Measurements from ENCODE around the gene DARS1.

- no peak for TF ChIP-seq CTCF (IDR thresholded peaks at IDR 0.05; ENCODE audit: insufficient read depth, low read length, poor library complexity, severe bottlenecking)
- no peak for TF ChIP-seq EZH2phosphoT487 (conservative IDR thresholded peaks at IDR 0.05; ENCODE audit: low read length)
Measured at GRCh38 chr2:135909976-135910375, 75.5 kb downstream of the DARS1 start.

Measured in SU-DHL-6 (cell line).